Measurements from ENCODE around the gene ACADSB. TPM values are rescaled to one million over a fixed set of nuclear protein-coding genes. Genes with fewer than 3 reads are reported as not detected.

The ACADSB gene
- total and polyA plus RNA-seq, 2 experiments from 2014 or later = 40.6 to 50.6 TPM

DNA sequence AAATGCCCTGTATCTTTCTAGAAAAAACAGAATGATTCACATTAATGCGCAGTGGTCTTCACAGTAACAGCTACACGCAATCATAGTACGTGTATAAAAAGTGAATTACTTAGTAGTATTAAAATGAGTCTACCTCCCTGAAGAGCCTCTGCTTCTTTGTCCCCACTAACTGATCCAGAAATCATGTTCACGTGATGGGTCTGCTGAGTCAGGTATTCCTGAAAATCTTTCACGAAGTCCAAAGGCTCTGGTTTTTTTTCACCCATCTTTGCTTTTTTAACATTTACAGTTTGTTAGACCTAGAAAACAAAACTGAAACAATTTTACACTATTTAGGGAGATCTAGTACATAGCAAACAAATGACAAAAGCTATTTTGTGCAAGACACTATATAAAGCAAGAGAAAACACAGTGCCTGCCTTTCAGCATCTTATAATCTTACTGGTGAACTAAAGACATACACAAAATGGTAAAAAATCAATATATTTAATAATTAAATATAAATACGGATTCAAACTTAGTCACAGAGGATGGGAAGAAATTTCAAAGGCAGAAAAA lies 10.4 kb upstream of the ACADSB start:
- H3K36me3 ChIP-seq (replicated peaks; ENCODE audit: insufficient read depth, low read depth) = no peaks in the 10 kb centered on the region

DNA sequence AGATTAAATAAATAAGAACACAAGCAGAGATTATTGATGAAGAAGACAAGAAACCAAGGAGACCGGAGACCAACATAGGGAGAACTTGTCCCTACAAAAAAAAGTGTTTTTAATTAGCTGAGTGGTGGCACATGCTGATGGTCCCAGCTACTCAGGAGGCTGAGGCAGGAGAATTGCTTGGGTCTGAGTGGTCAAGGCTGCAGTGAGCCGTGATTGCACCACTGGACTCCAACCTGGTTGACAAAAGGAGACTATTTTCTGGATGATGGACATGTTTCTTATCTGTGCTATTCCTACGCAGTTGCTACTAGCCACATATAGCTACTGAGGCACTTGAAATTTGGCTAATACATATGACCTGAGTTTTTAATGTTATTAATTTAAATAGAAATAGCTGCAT lies 9.9 kb upstream of the ACADSB start:
- Histone ChIP-seq H2AFZ (no peak overlapping the region), H3K4me2 (no peak overlapping the region), H3K79me2 (peaks cover 68% of the 10 kb centered on the region), H3K9me2 (replicated peaks; ENCODE audit: insufficient read depth) (no peaks in the 10 kb centered on the region), H3K4me3 (no peak overlapping the region), H3K27ac (no peak overlapping the region), H3K9me3 (ENCODE audit: low read depth) (no peaks in the 10 kb centered on the region), H3K4me1 (ENCODE audit: insufficient read depth) (peaks cover 4% of the 10 kb centered on the region), H4K20me1 (ENCODE audit: insufficient read depth, poor library complexity, severe bottlenecking) (peaks cover 7% of the 10 kb centered on the region), H3K36me3 (replicated peaks; ENCODE audit: insufficient read depth, low read depth) (no peaks in the 10 kb centered on the region), H3K27me3 (no peaks in the 10 kb centered on the region)
- DNase-seq (ENCODE audit: low spot score) = no peak
- TF ChIP-seq, protein P1, sequence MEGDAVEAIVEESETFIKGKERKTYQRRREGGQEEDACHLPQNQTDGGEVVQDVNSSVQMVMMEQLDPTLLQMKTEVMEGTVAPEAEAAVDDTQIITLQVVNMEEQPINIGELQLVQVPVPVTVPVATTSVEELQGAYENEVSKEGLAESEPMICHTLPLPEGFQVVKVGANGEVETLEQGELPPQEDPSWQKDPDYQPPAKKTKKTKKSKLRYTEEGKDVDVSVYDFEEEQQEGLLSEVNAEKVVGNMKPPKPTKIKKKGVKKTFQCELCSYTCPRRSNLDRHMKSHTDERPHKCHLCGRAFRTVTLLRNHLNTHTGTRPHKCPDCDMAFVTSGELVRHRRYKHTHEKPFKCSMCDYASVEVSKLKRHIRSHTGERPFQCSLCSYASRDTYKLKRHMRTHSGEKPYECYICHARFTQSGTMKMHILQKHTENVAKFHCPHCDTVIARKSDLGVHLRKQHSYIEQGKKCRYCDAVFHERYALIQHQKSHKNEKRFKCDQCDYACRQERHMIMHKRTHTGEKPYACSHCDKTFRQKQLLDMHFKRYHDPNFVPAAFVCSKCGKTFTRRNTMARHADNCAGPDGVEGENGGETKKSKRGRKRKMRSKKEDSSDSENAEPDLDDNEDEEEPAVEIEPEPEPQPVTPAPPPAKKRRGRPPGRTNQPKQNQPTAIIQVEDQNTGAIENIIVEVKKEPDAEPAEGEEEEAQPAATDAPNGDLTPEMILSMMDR (IDR thresholded peaks at IDR 0.05; ENCODE audit: poor library complexity) = no peak
- TF ChIP-seq EZH2phosphoT487 (IDR thresholded peaks at IDR 0.05; ENCODE audit: low read depth, severe bottlenecking, unreplicated experiment) (no peak), EZH2 (IDR thresholded peaks at IDR 0.05; ENCODE audit: borderline replicate concordance) (no peak)
- WGBS (ENCODE audit: low lambda C conversion rate, missing lambda C conversion rate) = 89% methylated on average over 3 of the region's 3 CpGs

More for the DNA sequence above, 10.4 kb upstream of the ACADSB start:
- Histone ChIP-seq H3K9me2 (replicated peaks; ENCODE audit: insufficient read depth) (no peaks in the 10 kb centered on the region), H3K4me2 (no peak overlapping the region), H4K20me1 (ENCODE audit: insufficient read depth, poor library complexity, severe bottlenecking) (peaks cover 7% of the 10 kb centered on the region), H3K27ac (no peak overlapping the region), H3K4me3 (no peak overlapping the region), H2AFZ (no peak overlapping the region), H3K9me3 (ENCODE audit: low read depth) (no peaks in the 10 kb centered on the region), H3K79me2 (peaks cover 63% of the 10 kb centered on the region), H3K27me3 (no peaks in the 10 kb centered on the region), H3K4me1 (ENCODE audit: insufficient read depth) (peaks cover 4% of the 10 kb centered on the region)
- TF ChIP-seq EZH2 (IDR thresholded peaks at IDR 0.05; ENCODE audit: borderline replicate concordance) = no peak
- TF ChIP-seq, protein P1 (IDR thresholded peaks at IDR 0.05; ENCODE audit: poor library complexity) = no peak
- no peak for TF ChIP-seq EZH2phosphoT487 (IDR thresholded peaks at IDR 0.05; ENCODE audit: low read depth, severe bottlenecking, unreplicated experiment)
- WGBS (ENCODE audit: low lambda C conversion rate, missing lambda C conversion rate) = 94% methylated on average over 6 of the region's 6 CpGs
- no peak for DNase-seq (ENCODE audit: low spot score)

GRCh38 chr10:122999347-122999746 lies 9.5 kb upstream of the ACADSB start:
- Histone ChIP-seq H3K27ac (no peak overlapping the region), H3K36me3 (replicated peaks; ENCODE audit: insufficient read depth, low read depth) (no peaks in the 10 kb centered on the region), H3K79me2 (peaks cover 72% of the 10 kb centered on the region), H3K4me2 (no peak overlapping the region), H3K27me3 (no peaks in the 10 kb centered on the region), H2AFZ (no peak overlapping the region), H3K4me3 (no peak overlapping the region), H4K20me1 (ENCODE audit: insufficient read depth, poor library complexity, severe bottlenecking) (peaks cover 7% of the 10 kb centered on the region), H3K9me2 (replicated peaks; ENCODE audit: insufficient read depth) (no peaks in the 10 kb centered on the region), H3K4me1 (ENCODE audit: insufficient read depth) (peaks cover 4% of the 10 kb centered on the region), H3K9me3 (ENCODE audit: low read depth) (no peaks in the 10 kb centered on the region)
- 66% methylated on average over 3 of the region's 3 CpGs for WGBS (ENCODE audit: low lambda C conversion rate, missing lambda C conversion rate)
- TF ChIP-seq EZH2phosphoT487 (IDR thresholded peaks at IDR 0.05; ENCODE audit: low read depth, severe bottlenecking, unreplicated experiment) (no peak), EZH2 (IDR thresholded peaks at IDR 0.05; ENCODE audit: borderline replicate concordance) (no peak)
- TF ChIP-seq, protein P1 (IDR thresholded peaks at IDR 0.05; ENCODE audit: poor library complexity) = no peak
- no peak for DNase-seq (ENCODE audit: low spot score)

Data from hepatocyte (in vitro differentiated cells).